ENCODE measurements around the gene SDK1.

DNA sequence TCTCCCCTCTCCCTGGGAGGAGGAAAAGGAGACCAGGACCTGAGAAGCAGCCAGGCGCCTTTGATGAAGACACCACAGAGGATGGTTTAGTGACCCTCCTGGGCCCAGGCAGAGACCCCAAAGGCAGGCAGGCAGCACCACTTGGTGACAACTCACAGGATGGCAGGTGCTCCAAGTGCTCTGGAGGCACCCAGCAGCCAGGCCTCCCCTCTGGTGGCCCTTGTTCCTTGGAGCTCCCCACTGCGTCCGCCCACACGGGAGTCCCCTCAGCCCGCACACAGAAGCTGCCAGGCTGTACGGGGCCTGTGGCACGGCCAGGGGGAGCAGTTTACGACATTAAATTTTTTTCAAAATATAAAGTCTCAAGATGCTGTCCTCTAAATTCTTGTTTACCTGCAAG, 773.9 kb downstream of the SDK1 start:
- TF ChIP-seq CTCF (IDR thresholded peaks at IDR 0.05) (no peak), POLR2A (IDR thresholded peaks at IDR 0.05) (no peak)
